Measurements from ENCODE around the gene IL32. TPM values are rescaled to one million over a fixed set of nuclear protein-coding genes. Genes with fewer than 3 reads are reported as not detected.

IL32 gene
- total and polyA plus RNA-seq, 9 donors: 3.8 to 54.9 (median 16.5) TPM

- WGBS, 3 donors: 81 to 87% (median 82%) methylated on average over 6 of the region's 6 CpGs
- no peak for DNase-seq
- TF ChIP-seq, protein P1, sequence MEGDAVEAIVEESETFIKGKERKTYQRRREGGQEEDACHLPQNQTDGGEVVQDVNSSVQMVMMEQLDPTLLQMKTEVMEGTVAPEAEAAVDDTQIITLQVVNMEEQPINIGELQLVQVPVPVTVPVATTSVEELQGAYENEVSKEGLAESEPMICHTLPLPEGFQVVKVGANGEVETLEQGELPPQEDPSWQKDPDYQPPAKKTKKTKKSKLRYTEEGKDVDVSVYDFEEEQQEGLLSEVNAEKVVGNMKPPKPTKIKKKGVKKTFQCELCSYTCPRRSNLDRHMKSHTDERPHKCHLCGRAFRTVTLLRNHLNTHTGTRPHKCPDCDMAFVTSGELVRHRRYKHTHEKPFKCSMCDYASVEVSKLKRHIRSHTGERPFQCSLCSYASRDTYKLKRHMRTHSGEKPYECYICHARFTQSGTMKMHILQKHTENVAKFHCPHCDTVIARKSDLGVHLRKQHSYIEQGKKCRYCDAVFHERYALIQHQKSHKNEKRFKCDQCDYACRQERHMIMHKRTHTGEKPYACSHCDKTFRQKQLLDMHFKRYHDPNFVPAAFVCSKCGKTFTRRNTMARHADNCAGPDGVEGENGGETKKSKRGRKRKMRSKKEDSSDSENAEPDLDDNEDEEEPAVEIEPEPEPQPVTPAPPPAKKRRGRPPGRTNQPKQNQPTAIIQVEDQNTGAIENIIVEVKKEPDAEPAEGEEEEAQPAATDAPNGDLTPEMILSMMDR (IDR thresholded peaks at IDR 0.05): no peak
- TF ChIP-seq EP300 (IDR thresholded peaks at IDR 0.05) (no peak), POLR2A (IDR thresholded peaks at IDR 0.05) (no peak)
- no peak overlapping the region for H3K27ac ChIP-seq
- no peak overlapping the region for H3K4me3 ChIP-seq
- intact Hi-C loops (cut with DNase I): no loop called here
- peaks cover 5% of the 10 kb centered on the region for H3K4me1 ChIP-seq (ENCODE audit: insufficient read depth)
- no peaks in the 10 kb centered on the region for H3K9me3 ChIP-seq
- H3K36me3 ChIP-seq: no peaks in the 10 kb centered on the region
- peaks cover 4% of the 10 kb centered on the region for H3K27me3 ChIP-seq
These were observed 20.7 kb upstream of the IL32 start for GRCh38 chr16:3044708-3045107.

DNA sequence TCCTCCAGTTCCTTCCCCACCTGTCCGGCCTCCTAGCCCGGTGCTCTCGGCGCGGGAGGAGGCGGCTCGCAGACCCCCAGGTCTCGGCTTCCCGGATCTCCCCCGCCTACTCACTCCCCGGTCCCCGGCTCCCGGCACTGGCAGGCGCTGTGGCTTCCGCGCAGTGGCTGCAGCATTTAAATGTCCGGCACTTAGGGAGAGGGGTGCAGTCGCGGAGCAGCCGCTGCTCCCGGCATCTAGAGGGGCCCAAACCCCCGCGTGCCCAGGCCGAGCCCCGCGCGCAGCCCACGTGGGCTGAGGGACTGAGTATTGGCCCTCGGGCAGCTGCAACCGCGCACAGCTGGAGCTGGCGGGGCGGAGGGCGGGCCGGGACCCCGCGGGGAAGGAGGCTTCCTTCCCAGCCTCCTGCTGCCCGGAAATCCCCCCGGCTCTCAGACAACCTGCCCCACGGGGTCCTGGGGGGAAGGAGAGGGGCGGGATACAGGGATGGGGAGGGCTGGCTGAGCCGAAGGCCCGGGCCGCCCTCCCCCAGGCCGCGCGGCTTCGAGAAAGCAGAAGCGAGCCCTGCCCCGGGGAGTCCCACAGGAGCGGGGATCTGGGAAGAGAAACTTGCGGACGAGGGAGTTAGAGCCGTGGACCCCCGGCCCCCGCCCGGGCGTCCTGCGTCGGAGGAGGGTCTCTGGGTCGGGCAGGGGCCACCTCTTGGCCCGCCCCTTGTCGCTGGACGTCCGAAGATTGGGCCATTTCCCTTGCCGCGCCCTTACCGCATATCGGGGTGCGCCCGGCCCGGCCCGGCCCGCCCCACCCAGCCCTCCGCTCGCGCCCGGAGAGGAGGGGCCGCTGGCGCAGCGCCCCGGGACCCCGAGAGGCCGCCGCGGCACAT lies 19.4 kb upstream of the IL32 start, which contains the start of gene MMP25:
Gene MMP25, plus strand, starts transcription at position 804 of the 883 bp plus-strand sequence. CDS start 357 bp downstream, outside the sequence.
- peaks cover 4% of the 10 kb centered on the region for H3K27me3 ChIP-seq
- peaks cover 5% of the 10 kb centered on the region for H3K4me1 ChIP-seq (ENCODE audit: insufficient read depth)
- no peak for DNase-seq
- H3K9me3 ChIP-seq: no peaks in the 10 kb centered on the region
- H3K27ac ChIP-seq: no peak within 1 kb of the TSS
- TF ChIP-seq EP300 (IDR thresholded peaks at IDR 0.05) (no peak), POLR2A (IDR thresholded peaks at IDR 0.05) (no peak)
- TF ChIP-seq, protein P1 (IDR thresholded peaks at IDR 0.05): no peak
- intact Hi-C loops (cut with DNase I): no loop called here
- peak within 1 kb of the TSS; percentile 6 for H3K4me3 ChIP-seq
- 0 to 1% (median 1%) methylated on average over 53 to 86 of the region's 86 CpGs for WGBS, 3 donors
- H3K36me3 ChIP-seq: no peaks in the 10 kb centered on the region

DNA sequence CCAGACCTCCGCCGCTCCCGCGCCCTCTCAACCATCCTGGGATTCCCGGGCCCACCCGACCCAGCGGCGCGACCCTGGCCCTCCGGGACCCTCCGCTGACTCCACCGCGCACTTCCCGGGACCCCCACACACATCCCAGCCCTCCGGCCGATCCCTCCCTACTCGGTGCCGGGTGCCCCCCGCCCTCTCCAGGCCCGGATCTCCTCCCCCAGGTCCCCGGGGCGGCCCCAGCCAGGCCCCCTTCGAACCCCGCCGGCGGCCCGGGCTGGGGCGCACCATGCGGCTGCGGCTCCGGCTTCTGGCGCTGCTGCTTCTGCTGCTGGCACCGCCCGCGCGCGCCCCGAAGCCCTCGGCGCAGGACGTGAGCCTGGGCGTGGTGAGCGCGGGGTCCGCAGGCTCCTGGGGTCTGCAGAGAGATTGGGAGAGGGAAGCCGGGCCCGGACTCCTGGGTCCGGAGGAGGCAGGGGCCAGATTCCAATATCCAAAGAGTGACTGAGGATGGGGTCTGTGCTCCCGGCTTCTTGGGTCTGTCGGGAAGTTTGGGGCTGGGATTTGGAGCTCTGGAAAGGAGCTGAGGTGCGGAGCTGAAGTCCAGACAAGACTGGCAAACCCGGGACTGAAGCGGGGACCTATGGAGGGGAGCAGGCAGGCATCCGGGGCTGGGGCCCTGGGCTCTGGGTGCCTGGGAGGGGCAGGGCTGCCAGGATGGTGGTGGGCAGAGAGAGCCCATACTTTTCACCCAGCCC lies 18.6 kb upstream of the IL32 start:
- Histone ChIP-seq H3K4me3 (no peak overlapping the region), H3K9me3 (no peaks in the 10 kb centered on the region), H3K27me3 (peaks cover 4% of the 10 kb centered on the region), H3K36me3 (no peaks in the 10 kb centered on the region), H3K27ac (no peak overlapping the region), H3K4me1 (ENCODE audit: insufficient read depth) (peaks cover 5% of the 10 kb centered on the region)
- no peak for DNase-seq
- TF ChIP-seq EP300 (IDR thresholded peaks at IDR 0.05) (no peak), POLR2A (IDR thresholded peaks at IDR 0.05) (no peak)
- TF ChIP-seq, protein P1 (IDR thresholded peaks at IDR 0.05): no peak
- WGBS, 3 donors: 1 to 2% (median 1%) methylated on average over 38 to 54 of the region's 54 CpGs
- intact Hi-C loops (cut with DNase I): no loop called here

DNA sequence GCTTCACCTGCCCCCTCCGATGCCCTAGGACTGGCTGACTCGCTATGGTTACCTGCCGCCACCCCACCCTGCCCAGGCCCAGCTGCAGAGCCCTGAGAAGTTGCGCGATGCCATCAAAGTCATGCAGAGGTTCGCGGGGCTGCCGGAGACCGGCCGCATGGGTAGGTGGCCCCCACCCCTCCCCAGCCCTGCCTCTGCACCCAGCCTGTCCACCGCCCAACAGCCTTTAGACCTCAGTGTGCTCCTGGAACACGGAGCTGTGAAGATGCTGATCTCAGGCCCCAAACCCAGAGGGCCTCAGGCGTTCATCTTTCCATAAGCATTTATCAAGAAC lies 18.1 kb upstream of the IL32 start:
- TF ChIP-seq POLR2A (IDR thresholded peaks at IDR 0.05) (no peak), EP300 (IDR thresholded peaks at IDR 0.05) (no peak)
- TF ChIP-seq, protein P1 (IDR thresholded peaks at IDR 0.05): no peak
- WGBS, 3 donors: 6 to 9% (median 7%) methylated on average over 12 to 13 of the region's 13 CpGs
- H3K9me3 ChIP-seq: no peaks in the 10 kb centered on the region
- no peaks in the 10 kb centered on the region for H3K36me3 ChIP-seq
- peaks cover 5% of the 10 kb centered on the region for H3K4me1 ChIP-seq (ENCODE audit: insufficient read depth)
- no peak for DNase-seq
- no peak overlapping the region for H3K27ac ChIP-seq
- peaks cover 4% of the 10 kb centered on the region for H3K27me3 ChIP-seq
- H3K4me3 ChIP-seq: no peak overlapping the region
- intact Hi-C loops (cut with DNase I): no loop called here
